Measurements from ENCODE around the gene ZNF799.
A peak's percentile ranks its signal among the peaks of the same experiment; 100 is the strongest.
"Not testable (repeated sequence)": the region's sequence is repeated elsewhere in the genome, so short reads cannot be mapped to it uniquely, and the experiment has no call there.

ZNF799 gene

GRCh38 chr19:12362236-12362635 lies 38.8 kb downstream of the ZNF799 start:
- DNase-seq, result not testable (repeated sequence)

DNA sequence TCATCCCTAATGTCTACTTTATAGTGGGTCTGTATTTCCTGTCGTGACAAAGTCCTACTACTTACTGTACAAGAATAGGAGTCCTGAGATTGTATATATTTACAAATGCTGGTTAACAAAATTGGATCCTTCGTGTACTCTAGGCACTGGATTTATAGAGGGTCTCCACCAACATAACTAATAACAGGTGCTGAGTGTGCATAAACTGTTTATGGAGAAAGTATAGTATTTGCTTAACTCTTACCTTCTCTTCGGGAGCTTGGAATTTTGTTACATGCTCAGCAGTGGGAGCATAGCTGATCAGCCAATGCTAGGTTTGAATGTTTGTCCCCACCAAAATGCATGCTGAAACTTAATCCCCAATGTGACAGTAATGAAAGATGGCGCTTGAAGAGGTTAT lies 47.7 kb downstream of the ZNF799 start:
- DNase-seq, result no peak

GRCh38 chr19:12350890-12351197 lies 50.2 kb downstream of the ZNF799 start:
- DNase-seq, result no peak

DNA sequence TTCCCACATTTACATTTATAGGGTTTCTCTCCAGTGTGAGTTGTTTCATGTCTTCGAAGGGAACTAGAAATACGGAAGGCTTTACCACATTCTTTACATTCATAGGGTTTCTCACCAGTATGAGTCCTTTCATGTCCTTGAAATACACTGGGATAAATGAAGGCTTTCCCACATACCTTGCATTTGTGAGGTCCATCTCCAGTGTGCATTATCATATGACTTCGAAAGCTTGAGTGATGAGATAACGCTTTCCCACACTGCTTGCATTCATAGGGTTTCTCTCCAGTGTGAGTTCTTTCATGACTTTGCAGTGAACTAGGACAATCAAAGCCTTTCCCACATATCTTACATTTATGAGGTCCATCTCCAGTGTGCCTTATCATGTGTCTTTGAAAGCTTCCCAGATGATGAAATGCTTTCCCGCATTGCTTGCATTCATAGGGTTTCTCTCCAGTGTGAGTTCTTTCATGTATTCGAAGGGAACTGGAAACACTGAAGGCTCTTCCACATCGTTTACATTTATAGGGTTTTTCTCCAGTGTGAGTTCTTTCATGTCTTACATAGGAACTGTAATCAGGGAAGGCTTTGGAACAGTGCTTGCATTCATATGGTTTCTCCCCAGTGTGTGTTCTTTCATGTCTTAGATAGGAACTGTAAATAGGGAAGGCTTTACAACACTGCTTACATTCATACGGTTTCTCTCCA lies 50.7 kb downstream of the ZNF799 start:
- no peak for DNase-seq

GRCh38 chr19:12346896-12347295 lies 54.2 kb downstream of the ZNF799 start:
- DNase-seq, result peak; percentile 59

DNA sequence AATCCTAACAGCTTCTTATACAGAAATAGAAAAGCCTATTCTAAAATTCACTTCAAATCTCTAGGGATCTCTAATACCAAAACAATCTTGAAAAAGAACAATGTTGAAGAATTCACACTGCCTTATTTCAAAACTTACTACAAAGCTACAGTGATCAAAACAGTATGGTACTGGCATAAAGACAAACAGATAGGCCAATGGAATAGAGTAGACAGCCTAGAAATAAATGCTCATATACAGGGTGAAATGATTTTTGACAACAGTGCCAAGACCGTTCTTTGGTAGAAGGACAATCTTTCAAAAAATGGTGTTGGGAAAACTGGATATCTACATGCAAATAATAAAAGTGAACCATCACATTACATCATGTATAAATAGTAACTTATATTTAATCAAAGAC lies 55.9 kb downstream of the ZNF799 start:
- no peak for DNase-seq

All from CD4-positive, alpha-beta T cell treated with Interleukin-12 subunit alpha and Interleukin-12 subunit beta, for 1 hour (primary cell).